NCI-H446 treated with DMSO at 0.1 percent for 48 hours (cell line): ENCODE data around the gene KCNRG.
"Not testable (repeated sequence)": the region's sequence is repeated elsewhere in the genome, so short reads cannot be mapped to it uniquely, and the experiment has no call there.

Experiments
- DNase-seq: peaks from one replicate; lab custom pipeline; 2025; lab: John Stamatoyannopoulos, UW

The KCNRG gene, protein sequence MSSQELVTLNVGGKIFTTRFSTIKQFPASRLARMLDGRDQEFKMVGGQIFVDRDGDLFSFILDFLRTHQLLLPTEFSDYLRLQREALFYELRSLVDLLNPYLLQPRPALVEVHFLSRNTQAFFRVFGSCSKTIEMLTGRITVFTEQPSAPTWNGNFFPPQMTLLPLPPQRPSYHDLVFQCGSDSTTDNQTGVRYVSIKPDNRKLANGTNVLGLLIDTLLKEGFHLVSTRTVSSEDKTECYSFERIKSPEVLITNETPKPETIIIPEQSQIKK

DNA sequence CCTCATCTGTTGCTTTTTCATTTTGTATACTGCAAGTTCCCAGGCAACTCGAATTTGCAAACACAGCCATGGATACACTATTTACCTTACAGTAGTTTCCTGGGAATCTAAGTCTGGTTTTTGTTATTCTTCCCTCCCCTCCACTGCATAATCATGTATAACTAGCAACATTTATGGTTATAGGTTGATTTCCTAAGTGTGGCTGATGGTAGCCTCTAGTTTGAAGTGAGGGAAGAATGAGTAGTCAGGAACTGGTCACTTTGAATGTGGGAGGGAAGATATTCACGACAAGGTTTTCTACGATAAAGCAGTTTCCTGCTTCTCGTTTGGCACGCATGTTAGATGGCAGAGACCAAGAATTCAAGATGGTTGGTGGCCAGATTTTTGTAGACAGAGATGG, at the start of gene KCNRG:
Gene KCNRG (plus strand): TSS at position 187 of the 400 bp plus-strand sequence. CDS start 50 bp downstream, at position 237.
- DNase-seq, result no peak

DNA sequence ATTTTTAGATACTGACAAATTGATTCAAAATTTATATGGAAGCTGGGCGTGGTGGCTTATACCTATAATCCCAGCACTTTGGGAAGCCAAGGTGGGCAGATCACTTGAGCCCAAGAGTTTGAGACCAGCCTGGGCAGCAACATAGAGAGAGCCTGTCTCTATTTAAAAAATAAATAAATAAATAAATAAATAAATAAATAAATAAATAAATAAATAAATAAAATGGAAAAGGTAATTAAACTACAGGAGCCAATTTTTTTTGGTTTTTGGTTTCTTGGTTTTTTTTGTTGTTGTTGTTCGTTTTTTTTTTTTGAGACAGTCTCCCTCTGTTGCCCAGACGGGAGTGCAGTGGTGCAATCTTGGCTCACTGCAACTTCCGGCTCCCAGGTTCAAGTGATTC, 47.8 kb upstream of the KCNRG start:
- no peak for DNase-seq

DNA sequence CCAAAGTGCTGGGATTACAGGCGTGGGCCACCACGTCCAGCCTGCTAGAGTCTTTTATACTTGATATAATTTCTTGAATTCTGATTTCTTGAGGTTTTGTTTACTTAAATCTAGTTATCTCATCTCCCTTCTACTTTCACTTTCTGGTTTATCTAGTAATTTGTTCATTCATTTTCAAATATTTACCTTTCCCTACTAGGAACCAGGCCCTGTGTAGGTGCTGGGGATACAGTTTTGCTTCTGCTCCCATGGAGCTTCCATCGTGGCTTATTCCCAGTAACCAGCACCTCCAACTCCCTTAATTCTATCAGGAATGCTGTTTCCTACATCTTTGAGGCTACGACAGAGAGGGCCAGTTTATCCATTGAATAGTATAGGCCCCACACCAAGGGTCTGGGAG, 42.5 kb upstream of the KCNRG start:
- DNase-seq, result no peak

DNA sequence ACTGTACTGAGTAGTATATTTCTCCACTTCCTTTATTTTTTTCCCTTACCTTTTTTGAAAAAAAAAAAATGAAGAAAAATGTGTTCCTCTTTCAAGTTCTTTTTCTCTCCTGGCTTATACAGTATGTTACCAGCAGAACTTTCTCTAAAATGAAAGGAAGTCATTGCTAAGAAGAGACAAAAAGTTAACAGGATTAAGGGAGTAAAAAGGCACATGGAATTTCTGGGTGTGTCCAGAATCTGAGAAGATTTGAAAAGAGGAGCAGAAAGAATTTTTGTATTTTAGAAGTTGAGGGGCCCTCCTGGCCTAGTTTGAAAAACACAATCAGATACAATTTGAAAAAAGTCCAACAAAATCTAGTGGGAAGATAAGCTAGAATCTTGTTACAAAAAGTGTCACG, 39.4 kb upstream of the KCNRG start:
- no peak for DNase-seq

DNA sequence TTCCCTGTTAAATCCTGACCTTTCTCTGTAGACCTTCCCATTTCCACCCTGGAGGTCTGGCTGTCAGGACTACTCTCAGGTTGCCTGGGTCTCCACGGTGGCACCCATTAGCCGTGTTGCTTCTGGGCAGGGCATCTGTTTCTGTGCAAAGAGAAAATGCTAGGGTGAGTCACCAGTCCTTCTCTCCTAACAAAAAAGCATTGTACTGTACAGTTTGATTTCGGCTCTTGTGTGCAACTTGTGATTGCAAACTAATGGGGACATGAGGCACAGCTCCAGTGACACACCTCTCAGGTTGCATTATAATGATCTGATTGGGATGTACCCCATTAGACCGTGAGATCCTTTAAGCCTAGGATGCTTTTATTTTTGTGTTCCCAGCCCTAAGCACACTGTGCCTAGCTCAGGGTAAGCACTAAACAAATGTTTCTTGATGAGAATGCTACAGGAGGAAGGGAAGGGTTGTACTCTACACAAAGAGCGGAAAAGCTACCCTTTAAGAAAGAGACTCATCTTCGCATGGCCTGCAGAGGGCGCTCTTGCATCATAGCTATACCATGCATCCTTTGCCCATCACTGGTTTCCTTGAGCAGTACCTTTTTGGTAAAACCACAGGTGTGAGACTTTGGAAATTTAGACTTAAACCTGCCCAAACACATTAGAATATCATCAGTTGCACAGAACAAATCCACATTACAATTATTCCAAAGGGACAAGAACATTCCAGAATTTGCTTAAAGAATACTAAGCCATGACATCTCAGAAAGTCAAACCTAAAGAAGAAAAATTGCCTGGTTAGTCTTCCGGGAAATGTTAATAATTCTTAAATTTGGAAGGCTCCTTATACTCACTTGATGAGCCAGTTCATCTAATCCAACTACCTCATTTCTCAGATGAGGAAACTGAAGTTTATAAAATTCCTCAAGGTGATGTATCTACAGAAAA, 38.7 kb upstream of the KCNRG start:
- peak; percentile 4 for DNase-seq

DNA sequence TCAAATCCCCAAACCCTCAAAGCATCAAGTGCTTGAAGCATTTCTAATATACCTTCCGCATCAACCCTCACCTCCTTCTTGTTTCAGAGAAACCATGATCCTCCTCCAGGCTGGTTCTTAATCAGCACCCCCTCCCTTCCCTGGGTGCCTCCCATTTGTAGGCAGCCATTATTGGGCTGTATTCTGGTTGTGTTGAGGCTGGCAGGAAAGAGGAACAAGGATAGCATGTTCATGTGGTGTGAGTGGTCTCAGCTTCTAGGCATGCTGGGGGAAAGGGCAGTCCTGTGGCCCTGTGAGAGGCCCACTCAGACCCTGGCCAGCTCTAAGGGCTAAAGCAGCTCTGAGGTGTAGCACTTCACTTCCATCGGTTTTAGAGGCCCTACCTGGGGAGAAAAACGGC, 37.3 kb upstream of the KCNRG start:
- no peak for DNase-seq

DNA sequence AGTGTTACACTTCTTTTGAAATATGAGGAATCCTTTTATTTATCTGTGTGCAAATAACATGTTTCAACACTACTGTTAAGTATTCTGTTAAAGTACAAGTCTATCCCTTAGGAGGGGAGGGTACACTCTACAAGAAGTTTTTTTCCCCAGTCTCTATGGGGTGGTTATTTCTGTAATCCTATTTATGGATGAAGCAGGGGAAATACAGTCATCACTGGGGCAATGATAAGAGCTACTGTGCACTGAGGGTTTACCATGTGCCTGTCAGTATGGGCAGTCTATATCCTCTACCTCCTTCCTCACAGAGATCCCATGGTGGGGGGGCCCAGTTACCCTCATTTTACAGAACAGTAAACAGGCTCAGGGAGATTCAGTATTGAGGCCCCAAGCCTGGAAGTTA, 35.0 kb upstream of the KCNRG start:
- DNase-seq, result no peak

DNA sequence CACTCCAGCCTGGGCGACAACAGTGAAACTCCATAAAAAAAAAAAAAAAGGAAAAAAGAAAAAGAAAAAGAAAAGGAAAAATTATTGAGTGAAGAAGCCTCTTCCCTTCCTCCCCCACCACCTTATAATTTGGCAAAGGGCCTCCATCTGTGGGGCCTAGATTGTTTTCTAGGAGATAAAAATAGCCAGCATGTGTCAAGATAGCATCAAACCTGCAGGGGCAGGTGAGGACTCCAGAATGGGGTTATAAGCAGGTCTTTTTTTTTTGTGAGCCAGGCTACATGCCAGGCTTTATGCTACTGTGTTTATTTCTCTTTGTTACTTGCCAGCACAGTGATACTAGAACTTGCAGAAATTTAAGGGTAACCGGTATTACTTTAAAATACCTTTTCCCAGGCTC, 30.1 kb upstream of the KCNRG start:
- DNase-seq, result no peak

DNA sequence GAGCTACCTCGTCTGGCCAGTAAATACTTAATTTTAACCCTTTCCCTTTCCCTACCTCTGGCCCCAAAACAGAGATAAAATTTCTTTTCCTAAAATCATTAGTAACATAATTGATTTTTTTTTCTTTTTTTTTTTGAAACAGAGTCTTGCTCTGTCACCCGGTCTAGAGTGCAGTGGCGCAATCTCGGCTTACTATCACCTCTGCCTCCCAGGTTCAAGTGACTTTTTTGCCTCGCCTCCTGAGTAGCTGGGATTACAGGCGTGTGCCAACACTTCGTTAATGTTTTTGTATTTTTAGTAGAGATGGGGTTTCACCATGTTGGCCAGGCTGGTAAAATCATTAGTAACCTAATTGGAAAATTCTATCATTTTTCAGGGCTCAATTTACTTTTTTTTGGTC, 28.8 kb upstream of the KCNRG start:
- DNase-seq, result no peak

DNA sequence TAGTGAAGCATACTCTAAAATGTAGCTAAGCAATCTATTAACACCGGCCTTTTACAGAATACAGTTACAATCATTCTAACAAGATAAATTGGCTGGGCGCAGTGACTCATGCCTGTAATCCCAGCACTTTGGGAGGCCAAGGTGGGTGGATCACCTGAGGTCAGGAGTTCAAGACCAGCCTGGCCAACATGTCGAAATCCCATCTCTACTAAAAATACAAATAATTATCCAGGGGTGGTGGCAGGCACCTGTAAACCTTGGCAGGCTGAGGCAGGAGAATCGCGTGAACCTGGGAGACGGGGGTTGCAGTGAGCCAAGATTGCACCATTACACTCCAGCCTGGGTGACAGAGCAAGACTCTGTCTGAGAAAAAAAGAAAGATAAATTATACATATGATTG, 24.6 kb upstream of the KCNRG start:
- DNase-seq, result not testable (repeated sequence)

DNA sequence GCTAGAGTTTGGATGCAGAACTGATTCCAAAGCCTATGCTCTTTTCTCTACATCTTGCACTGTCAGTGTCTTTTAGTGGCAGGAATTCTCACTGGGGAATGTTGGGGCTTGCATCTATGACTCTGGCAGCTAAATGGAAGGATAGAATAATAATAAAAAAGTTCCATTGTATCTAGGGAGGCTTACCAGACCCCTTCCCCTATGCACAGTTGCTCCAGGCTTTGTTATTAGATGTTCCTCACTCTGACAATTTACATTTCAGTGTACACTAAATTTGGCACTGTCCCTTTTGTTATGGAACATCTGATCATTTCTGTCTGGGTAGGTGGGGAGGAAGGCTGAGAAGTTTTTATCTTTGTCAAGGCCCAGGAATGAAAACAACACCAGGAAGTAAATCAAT, 22.1 kb upstream of the KCNRG start:
- no peak for DNase-seq

DNA sequence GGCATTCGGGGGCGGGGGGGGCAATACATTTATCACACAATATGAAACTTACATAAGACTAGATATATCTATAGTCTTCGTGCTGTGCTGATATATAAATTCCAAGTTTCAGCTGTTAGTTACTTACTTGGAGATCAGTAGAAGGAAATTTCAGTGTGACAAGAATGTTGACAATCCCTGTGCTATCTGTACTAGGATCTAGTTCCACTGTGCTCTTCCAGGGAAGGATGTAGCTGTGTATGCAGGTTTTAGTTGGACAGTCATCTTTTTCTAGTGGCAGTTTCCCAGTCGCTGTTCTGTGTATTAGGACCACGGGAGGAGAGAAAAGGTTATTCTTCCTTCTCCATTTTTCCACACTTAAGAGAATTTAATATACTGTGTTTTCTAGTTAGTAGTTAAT, 21.6 kb upstream of the KCNRG start:
- DNase-seq, result no peak

DNA sequence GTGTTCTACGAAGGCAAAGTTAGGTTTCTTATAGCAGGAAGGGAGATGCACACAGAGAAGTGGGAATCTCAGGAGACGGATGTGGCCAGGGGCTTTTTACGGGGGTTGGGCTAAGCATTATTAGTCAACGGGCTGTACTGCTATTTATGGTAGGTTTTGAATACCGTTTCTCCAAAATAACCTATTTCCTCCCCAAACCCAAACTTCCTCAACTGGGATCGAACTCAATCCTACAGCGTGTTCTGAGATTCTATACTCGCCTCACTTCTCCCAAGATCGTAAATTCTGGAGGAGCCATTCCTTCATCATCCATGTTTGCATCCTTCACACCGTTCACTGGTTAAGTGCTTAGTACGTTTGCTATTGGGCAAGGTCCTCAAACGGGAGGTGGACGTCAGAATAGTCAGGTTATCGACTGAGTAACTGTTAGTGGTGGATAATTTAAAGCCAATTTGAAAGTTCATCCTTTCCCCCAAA, 19.6 kb upstream of the KCNRG start:
- DNase-seq, result no peak

DNA sequence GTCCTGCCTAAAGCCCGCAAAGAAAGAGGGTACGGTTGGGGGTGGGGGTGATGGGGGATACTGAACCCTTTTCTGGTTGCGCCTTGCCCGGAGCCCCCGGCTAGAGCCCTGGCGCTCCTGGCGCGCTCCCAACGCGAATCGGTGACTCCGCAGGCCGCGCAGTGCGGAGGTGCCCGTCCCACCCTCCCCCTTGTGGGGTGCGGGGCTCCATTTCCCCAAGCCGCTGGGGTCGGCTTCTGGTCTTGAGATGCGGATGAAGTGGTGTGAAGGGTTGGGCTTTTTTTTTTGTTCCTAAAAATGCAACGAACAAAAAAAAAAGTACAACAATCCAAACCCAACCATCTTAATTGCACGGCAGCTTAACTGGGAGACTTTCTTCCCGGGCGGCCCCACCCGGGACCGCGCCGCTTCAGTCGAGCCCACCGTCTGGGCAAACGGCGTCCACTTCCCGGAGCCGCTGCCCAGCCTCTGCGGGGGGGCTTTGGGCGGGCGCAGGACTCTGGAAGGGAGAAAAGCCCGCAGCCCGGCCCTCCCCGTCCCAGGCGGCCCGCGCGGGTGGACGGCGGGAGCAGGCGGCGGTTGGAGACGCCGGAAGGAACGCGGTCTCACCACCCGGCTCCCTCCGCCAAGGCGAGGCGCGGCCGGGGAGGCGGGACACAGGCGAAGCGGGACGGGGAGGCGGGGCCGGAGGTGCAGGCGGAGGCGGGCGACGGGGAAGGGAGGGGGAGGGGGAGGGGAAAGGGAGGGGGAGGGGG, 18.9 kb upstream of the KCNRG start:
- no peak for DNase-seq

DNA sequence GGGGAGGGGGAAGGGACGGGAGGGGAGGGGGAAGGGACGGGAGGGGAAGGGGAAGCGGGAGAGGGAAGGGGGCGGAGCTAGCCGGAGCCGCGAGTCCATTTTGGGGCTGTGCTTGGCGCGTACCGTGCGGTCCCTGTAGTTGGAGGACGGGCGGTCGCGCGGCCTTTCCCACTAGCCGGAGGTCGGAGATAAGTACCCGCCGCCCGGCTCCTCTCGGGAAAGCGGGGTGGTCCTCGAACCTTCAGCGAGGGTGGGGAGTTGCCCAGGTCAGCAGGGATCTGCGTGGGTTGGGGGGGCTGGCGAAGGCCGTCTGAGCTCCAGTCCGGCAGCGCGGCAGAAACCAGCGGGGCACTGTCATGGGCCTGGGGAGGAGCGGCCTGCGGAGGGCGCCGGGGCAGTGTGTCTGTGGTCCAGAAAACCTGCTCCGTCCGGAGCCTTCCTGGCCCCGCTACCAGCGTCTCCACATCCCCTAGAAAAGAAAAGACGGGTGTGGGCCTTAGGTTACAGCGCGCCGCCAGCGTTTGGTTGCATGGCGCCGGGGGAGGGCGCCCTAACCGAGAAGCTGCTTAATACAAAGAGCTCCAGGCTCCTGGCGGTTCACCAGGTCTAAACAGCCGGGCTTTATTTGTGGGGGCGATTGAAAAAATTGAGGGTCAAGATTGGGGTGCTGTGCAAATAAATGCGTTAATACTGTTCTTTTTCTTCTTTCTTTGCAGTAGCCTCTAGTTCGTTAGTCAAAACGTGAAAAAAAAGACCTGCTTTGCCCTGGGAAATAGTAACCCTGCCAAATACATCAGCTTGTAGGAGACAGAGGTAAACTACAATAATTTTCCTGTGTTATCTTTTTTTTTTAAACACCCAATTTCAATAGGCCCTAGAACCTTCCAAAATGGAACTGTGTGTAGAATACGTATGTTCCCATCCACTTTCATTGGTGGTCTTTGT, 18.0 kb upstream of the KCNRG start, which contains the start of gene TRIM13:
Gene TRIM13 (plus strand): TSS at position 92 of the 945 bp plus-strand sequence. CDS start 14,899 bp downstream, outside the sequence.
- no peak for DNase-seq

DNA sequence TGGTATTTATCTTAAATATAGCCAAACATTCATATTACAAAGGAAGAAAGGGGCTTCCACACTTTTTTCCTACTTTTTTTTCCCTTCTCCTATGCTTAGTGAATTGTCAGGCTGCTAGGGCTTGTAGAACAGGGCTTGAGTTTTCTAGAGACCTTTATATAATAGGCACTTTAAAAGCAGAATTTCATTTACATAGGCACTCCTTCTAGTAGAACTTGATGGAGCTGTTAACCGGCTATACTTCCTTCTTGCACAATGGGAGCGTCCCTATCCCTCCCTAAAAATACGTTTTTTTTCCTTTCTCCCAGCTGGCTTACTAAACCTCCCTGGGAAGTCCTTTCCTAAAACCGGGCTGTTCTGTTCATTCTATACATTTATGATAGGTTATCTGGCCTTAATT, 17.3 kb upstream of the KCNRG start:
- DNase-seq, result no peak

DNA sequence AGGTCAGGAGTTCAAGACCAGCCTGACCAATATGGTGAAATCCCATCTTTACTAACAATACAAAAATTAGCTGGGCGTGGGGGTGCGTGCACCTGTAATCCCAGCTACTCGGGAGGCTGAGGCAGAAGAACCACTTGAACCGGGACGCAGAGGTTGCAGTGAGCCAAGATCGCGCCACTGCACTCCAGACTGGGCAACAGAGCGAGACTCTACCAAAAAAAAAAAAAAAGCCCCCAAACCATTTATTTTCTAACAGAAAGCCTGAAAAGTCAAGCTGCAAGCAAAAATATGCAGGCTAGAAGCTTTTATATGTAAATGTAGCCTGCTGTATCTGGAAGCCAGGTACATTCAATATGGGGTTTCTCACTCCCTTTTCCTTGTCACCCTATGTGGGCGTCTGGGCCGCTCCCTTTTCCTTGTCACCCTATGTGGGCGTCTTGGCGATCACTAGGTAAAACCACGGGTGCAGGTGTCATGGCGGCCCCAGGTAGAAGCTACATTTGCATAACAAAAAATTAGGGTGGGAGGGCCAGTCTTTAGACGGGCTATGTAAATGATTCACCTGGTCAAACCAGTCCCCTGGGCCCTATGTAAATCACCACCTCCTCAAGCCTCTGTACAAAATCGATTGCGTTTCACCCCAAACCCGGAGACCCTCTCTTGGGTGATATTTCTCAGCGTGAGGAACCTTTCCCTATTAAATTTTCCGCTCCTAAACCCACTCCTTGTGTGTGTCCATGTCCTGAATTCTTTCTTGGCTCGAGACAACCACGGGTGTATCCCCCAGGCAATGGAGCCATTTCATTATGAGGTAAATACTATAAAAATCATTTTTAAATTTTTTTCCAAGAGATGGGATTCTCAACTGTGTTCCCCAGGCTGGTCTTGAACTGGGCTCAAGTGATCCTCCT, 16.3 kb upstream of the KCNRG start:
- no peak for DNase-seq

DNA sequence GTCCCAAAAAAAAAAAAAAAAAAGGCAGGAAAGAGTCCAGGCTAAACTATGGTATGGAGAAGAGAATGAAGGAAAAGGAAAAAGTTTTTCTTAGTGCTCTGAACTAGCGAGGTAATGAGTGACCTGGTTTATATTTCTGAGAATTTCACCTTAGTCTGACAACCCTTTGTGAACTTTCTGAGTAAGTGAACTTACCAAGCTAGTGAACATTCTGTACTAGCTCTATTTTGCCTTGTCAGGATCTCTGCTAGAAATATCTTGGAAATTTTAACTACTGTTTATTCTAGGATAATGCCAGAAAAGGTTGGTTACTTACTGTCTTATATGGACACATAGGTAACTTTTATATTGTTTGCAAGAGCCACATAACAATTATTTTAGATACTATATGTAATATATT, 14.0 kb upstream of the KCNRG start:
- no peak for DNase-seq

DNA sequence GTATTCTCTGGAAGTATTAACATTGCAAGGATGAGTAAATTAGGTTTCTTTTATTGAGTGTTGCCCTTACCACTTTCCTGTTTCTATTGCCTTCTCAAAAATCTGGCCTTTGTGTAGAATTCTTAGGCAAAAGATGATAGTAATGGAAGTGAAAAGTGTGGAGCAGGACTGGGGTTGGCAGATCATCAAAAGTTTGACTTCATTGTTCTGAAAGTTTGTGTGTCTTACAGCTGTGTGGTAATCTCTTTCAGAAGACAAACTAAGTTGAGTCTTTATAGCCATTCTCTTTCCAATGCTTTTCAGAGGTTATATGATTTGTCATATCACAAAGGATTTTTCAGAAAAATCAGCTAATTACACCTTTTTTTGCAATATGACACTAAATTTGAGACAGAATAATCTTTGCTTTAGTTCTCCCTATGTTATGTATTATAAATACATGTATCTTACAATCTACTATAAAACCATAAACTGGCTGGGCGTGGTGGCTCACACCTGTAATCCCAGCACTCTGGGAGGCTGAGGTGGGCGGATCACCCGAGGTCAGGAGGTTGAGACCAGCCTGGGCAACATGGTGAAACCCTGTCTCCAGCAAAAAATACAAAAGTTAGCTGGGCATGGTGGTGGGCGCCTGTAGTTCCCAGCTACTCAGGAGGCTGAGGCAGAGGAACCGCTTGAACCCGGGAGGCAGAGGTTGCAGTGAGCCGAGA, 8.7 kb upstream of the KCNRG start:
- no peak for DNase-seq
